Measurements from ENCODE around the gene PRSS22. TPM values are rescaled to one million over a fixed set of nuclear protein-coding genes. Genes with fewer than 3 reads are reported as not detected.

The PRSS22 gene
- total RNA-seq, 2 experiments from 2014 or later, result not detected

- no peak overlapping the region for H3K4me3 Mint-ChIP-seq
- ChIA-PET CTCF (interaction anchor here (1.0 to 3.0 kb wide), 3 partner anchors 9 to 38 kb away, joined by 3 to 19 read pairs (median 16); partner anchors contain the start of gene FLYWCH2), POLR2A (interaction anchor here (1.1 kb wide), 1 partner anchor 23 kb away, joined by 4 read pairs; no protein-coding TSS in a partner anchor)
- H3K27ac Mint-ChIP-seq, result no peak overlapping the region
- no peak for ATAC-seq
- H3K27me3 Mint-ChIP-seq (ENCODE audit: low read depth), result peaks cover 8% of the 10 kb centered on the region
- H3K4me1 Mint-ChIP-seq (ENCODE audit: low read depth), result peaks cover 53% of the 10 kb centered on the region
- H3K9me3 Mint-ChIP-seq (ENCODE audit: insufficient read depth), result no peaks in the 10 kb centered on the region
- no peaks in the 10 kb centered on the region for H3K36me3 Mint-ChIP-seq (ENCODE audit: low read depth)
- no peak for DNase-seq
These were observed 12.9 kb downstream of the PRSS22 start for GRCh38 chr16:2845116-2845515.

- Mint-ChIP-seq H3K36me3 (ENCODE audit: low read depth) (no peaks in the 10 kb centered on the region), H3K27me3 (ENCODE audit: low read depth) (no peaks in the 10 kb centered on the region), H3K4me3 (no peak overlapping the region), H3K27ac (peak overlapping the region; percentile 47), H3K4me1 (ENCODE audit: low read depth) (peaks cover 63% of the 10 kb centered on the region), H3K9me3 (ENCODE audit: insufficient read depth) (no peaks in the 10 kb centered on the region)
- POLR2A ChIA-PET, result interaction anchor here (1.3 kb wide), 1 partner anchor 24 kb away, joined by 3 read pairs; no protein-coding TSS in a partner anchor
- no peak for ATAC-seq
- CTCF ChIA-PET, result interaction anchor here (1.2 to 3.0 kb wide), 6 partner anchors 11 to 84 kb away, joined by 4 to 25 read pairs (median 13); no protein-coding TSS in a partner anchor
- no peak for DNase-seq
These were observed 14.4 kb downstream of the PRSS22 start for GRCh38 chr16:2843526-2843925.

- H3K27ac Mint-ChIP-seq, result peak overlapping the region; percentile 88
- ChIA-PET CTCF (interaction anchor here (0.8 to 3.0 kb wide), 8 partner anchors 12 to 85 kb away, joined by 3 to 25 read pairs (median 6); partner anchors contain the start of genes FLYWCH1 and FLYWCH2), POLR2A (interaction anchor here (1.0 kb wide), 1 partner anchor 25 kb away, joined by 5 read pairs; no protein-coding TSS in a partner anchor)
- peaks cover 60% of the 10 kb centered on the region for H3K4me1 Mint-ChIP-seq (ENCODE audit: low read depth)
- peaks cover 1% of the 10 kb centered on the region for H3K27me3 Mint-ChIP-seq (ENCODE audit: low read depth)
- ATAC-seq (peak; percentile 48), DNase-seq (peak; percentile 80)
- H3K36me3 Mint-ChIP-seq (ENCODE audit: low read depth), result no peaks in the 10 kb centered on the region
- H3K4me3 Mint-ChIP-seq, result peak overlapping the region; percentile 54
- no peaks in the 10 kb centered on the region for H3K9me3 Mint-ChIP-seq (ENCODE audit: insufficient read depth)
These were observed 15.5 kb downstream of the PRSS22 start for GRCh38 chr16:2842340-2843000.

GRCh38 chr16:2841606-2842339, 16.2 kb downstream of the PRSS22 start:
- peaks cover 56% of the 10 kb centered on the region for H3K4me1 Mint-ChIP-seq (ENCODE audit: low read depth)
- H3K27me3 Mint-ChIP-seq (ENCODE audit: low read depth), result peaks cover 6% of the 10 kb centered on the region
- ATAC-seq (no peak), DNase-seq (no peak)
- no peaks in the 10 kb centered on the region for H3K36me3 Mint-ChIP-seq (ENCODE audit: low read depth)
- H3K4me3 Mint-ChIP-seq, result peak overlapping the region; percentile 54
- H3K27ac Mint-ChIP-seq, result peak overlapping the region; percentile 88
- no peaks in the 10 kb centered on the region for H3K9me3 Mint-ChIP-seq (ENCODE audit: insufficient read depth)
- CTCF ChIA-PET, result interaction anchor here (0.8 to 2.4 kb wide), 5 partner anchors 23 to 77 kb away, joined by 3 to 25 read pairs (median 6); partner anchors contain the start of genes FLYWCH1 and FLYWCH2
- POLR2A ChIA-PET, result interaction anchor here (1.0 kb wide), 1 partner anchor 26 kb away, joined by 5 read pairs; no protein-coding TSS in a partner anchor

- no peak overlapping the region for H3K27ac Mint-ChIP-seq
- ChIA-PET POLR2A (no interaction called here), CTCF (no interaction called here)
- no peak overlapping the region for H3K4me3 Mint-ChIP-seq
- DNase-seq (no peak), ATAC-seq (no peak)
- H3K27me3 Mint-ChIP-seq (ENCODE audit: low read depth), result peaks cover 6% of the 10 kb centered on the region
- peaks cover 48% of the 10 kb centered on the region for H3K4me1 Mint-ChIP-seq (ENCODE audit: low read depth)
- no peaks in the 10 kb centered on the region for H3K9me3 Mint-ChIP-seq (ENCODE audit: insufficient read depth)
- no peaks in the 10 kb centered on the region for H3K36me3 Mint-ChIP-seq (ENCODE audit: low read depth)
These were observed 17.1 kb downstream of the PRSS22 start for GRCh38 chr16:2840914-2841313.

GRCh38 chr16:2839650-2840450, 18.1 kb downstream of the PRSS22 start:
- ChIA-PET CTCF (interaction anchor here (0.6 to 2.9 kb wide), 20 partner anchors 9 to 141 kb away, joined by 3 to 151 read pairs (median 5); partner anchors contain the start of genes FLYWCH1, FLYWCH2, PKMYT1 and ZG16B), POLR2A (interaction anchor here (0.8 to 1.8 kb wide), 2 partner anchors 26 to 28 kb away, joined by 4 to 14 read pairs; no protein-coding TSS in a partner anchor)
- no peak for DNase-seq
- Mint-ChIP-seq H3K27ac (peak overlapping the region; percentile 51), H3K4me1 (ENCODE audit: low read depth) (peaks cover 39% of the 10 kb centered on the region), H3K36me3 (ENCODE audit: low read depth) (no peaks in the 10 kb centered on the region), H3K4me3 (no peak overlapping the region), H3K9me3 (ENCODE audit: insufficient read depth) (no peaks in the 10 kb centered on the region), H3K27me3 (ENCODE audit: low read depth) (peaks cover 6% of the 10 kb centered on the region)
- ATAC-seq, result no peak

GRCh38 chr16:2838928-2839327, 19.0 kb downstream of the PRSS22 start:
- peaks cover 34% of the 10 kb centered on the region for H3K4me1 Mint-ChIP-seq (ENCODE audit: low read depth)
- ATAC-seq (peak; percentile 81), DNase-seq (peak; percentile 71)
- ChIA-PET CTCF (interaction anchor here (0.6 to 2.9 kb wide), 23 partner anchors 9 to 142 kb away, joined by 3 to 151 read pairs (median 5); partner anchors contain the start of genes FLYWCH1, FLYWCH2, PKMYT1 and ZG16B), POLR2A (interaction anchor here (0.8 to 1.8 kb wide), 3 partner anchors 27 to 62 kb away, joined by 3 to 14 read pairs (median 4); partner anchors contain the start of gene ELOB)
- H3K27me3 Mint-ChIP-seq (ENCODE audit: low read depth), result peaks cover 6% of the 10 kb centered on the region
- no peak overlapping the region for H3K4me3 Mint-ChIP-seq
- H3K27ac Mint-ChIP-seq, result no peak overlapping the region
- no peaks in the 10 kb centered on the region for H3K36me3 Mint-ChIP-seq (ENCODE audit: low read depth)
- H3K9me3 Mint-ChIP-seq (ENCODE audit: insufficient read depth), result no peaks in the 10 kb centered on the region

- no peak for DNase-seq
- ChIA-PET CTCF (interaction anchor here (0.8 to 1.0 kb wide), 2 partner anchors 31 to 84 kb away, joined by 3 read pairs; no protein-coding TSS in a partner anchor), POLR2A (no interaction called here)
- no peak overlapping the region for H3K4me3 Mint-ChIP-seq
- H3K9me3 Mint-ChIP-seq (ENCODE audit: insufficient read depth), result no peaks in the 10 kb centered on the region
- peaks cover 4% of the 10 kb centered on the region for H3K36me3 Mint-ChIP-seq (ENCODE audit: low read depth)
- H3K27me3 Mint-ChIP-seq (ENCODE audit: low read depth), result peaks cover 6% of the 10 kb centered on the region
- ATAC-seq, result no peak
- H3K4me1 Mint-ChIP-seq (ENCODE audit: low read depth), result peaks cover 20% of the 10 kb centered on the region
- no peak overlapping the region for H3K27ac Mint-ChIP-seq
These were observed 21.1 kb downstream of the PRSS22 start for GRCh38 chr16:2836646-2837508.

GRCh38 chr16:2835638-2836493, 22.1 kb downstream of the PRSS22 start:
- Mint-ChIP-seq H3K4me1 (ENCODE audit: low read depth) (peaks cover 16% of the 10 kb centered on the region), H3K4me3 (no peak overlapping the region), H3K27ac (no peak overlapping the region), H3K36me3 (ENCODE audit: low read depth) (peaks cover 4% of the 10 kb centered on the region), H3K27me3 (ENCODE audit: low read depth) (peaks cover 6% of the 10 kb centered on the region), H3K9me3 (ENCODE audit: insufficient read depth) (no peaks in the 10 kb centered on the region)
- ATAC-seq, result no peak
- ChIA-PET CTCF (interaction anchor here (0.8 to 1.0 kb wide), 2 partner anchors 32 to 85 kb away, joined by 3 read pairs; no protein-coding TSS in a partner anchor), POLR2A (no interaction called here)
- DNase-seq, result no peak

GRCh38 chr16:2834968-2835367, 23.0 kb downstream of the PRSS22 start:
- Mint-ChIP-seq H3K9me3 (ENCODE audit: insufficient read depth) (no peaks in the 10 kb centered on the region), H3K27ac (no peak overlapping the region), H3K36me3 (ENCODE audit: low read depth) (peaks cover 4% of the 10 kb centered on the region), H3K4me1 (ENCODE audit: low read depth) (peaks cover 20% of the 10 kb centered on the region), H3K4me3 (no peak overlapping the region), H3K27me3 (ENCODE audit: low read depth) (peaks cover 6% of the 10 kb centered on the region)
- DNase-seq, result no peak
- ChIA-PET POLR2A (no interaction called here), CTCF (no interaction called here)
- ATAC-seq, result no peak
